HL-60 (cell line): ENCODE measurements around the gene POU2AF1.

Experiments used
- DNase-seq, 2 experiments: peaks; one replicate each; pipeline ENCODE4 v3.0.0-alpha.2; 2010 to 2020; ENCODE audit warnings: low read depth in 1 of 2, low spot score in 1 of 2
- H3K27ac ChIP-seq: fragments of 250-450 bp; sonication (Bioruptor Pico); replicated peaks from 2 replicates; pipeline ENCODE4 v1.5.1; 2020; ENCODE audit warnings: mild to moderate bottlenecking, moderate library complexity
- H3K27me3 ChIP-seq: fragments of 250-450 bp; sonication (Bioruptor Pico); 2 replicates; pipeline ENCODE4 v1.5.1; 2021; ENCODE audit warnings: mild to moderate bottlenecking, moderate library complexity; ENCODE audit not compliant: insufficient read depth, poor library complexity, severe bottlenecking
- H3K4me3 ChIP-seq: replicated peaks from 2 replicates; pipeline ENCODE4 v1.5.1; 2011; ENCODE audit warnings: mild to moderate bottlenecking, control low read depth, low read length; ENCODE audit not compliant: insufficient read depth
- CTCF ChIP-seq: IDR thresholded peaks from one replicate; pipeline ENCODE4 v1.5.1; 2011; ENCODE audit warnings: low read length, control low read depth, inconsistent platforms; ENCODE audit not compliant: insufficient read depth
- GABPA ChIP-seq: IDR thresholded peaks from 2 replicates; pipeline ENCODE4 v1.6.1; 2012; ENCODE audit warnings: low read depth
- POLR2AphosphoS5 ChIP-seq: IDR thresholded peaks from 2 replicates; pipeline ENCODE4 v1.6.1; 2012; ENCODE audit warnings: low read depth
- REST ChIP-seq: IDR thresholded peaks from 2 replicates; pipeline ENCODE4 v1.6.1; 2012; ENCODE audit warnings: low read depth; ENCODE audit not compliant: insufficient replicate concordance
- SPI1 ChIP-seq: IDR thresholded peaks from 2 replicates; pipeline ENCODE4 v1.6.1; 2012; ENCODE audit warnings: low read depth, mild to moderate bottlenecking, borderline replicate concordance

The POU2AF1 gene

GRCh38 chr11:111414936-111415335, 35.9 kb upstream of the POU2AF1 start:
- no peak overlapping the region for H3K27ac ChIP-seq
- TF ChIP-seq REST (no peak), GABPA (no peak), SPI1 (no peak), POLR2AphosphoS5 (no peak), CTCF (no peak)
- no peak overlapping the region for H3K4me3 ChIP-seq
- DNase-seq: no peak
- H3K27me3 ChIP-seq: no peaks in the 10 kb centered on the region

GRCh38 chr11:111414267-111414931, 35.3 kb upstream of the POU2AF1 start:
- no peaks in the 10 kb centered on the region for H3K27me3 ChIP-seq
- no peak overlapping the region for H3K27ac ChIP-seq
- TF ChIP-seq REST (no peak), POLR2AphosphoS5 (no peak), SPI1 (no peak), CTCF (no peak), GABPA (no peak)
- H3K4me3 ChIP-seq: no peak overlapping the region
- peak in 1 of 2 experiments; percentile 15 for DNase-seq

- Histone ChIP-seq H3K27ac (no peak overlapping the region), H3K27me3 (no peaks in the 10 kb centered on the region), H3K4me3 (no peak overlapping the region)
- DNase-seq: no peak
- TF ChIP-seq SPI1 (no peak), GABPA (no peak), CTCF (no peak), POLR2AphosphoS5 (no peak), REST (no peak)
These were observed 34.8 kb upstream of the POU2AF1 start for GRCh38 chr11:111413849-111414248.
